Mucosa of descending colon (tissue), 3 donors: Measurements from ENCODE around the gene LMX1A. TPM values are rescaled to one million over a fixed set of nuclear protein-coding genes. Genes with fewer than 3 reads are reported as not detected.

Experiments
- ATAC-seq: fragments of 200-7000 bp; cut with Tn5 transposase; one replicate; pipeline ENCODE4 v1.9.1; 2020; ENCODE audit warnings: mild to moderate bottlenecking, moderate library complexity
- DNase-seq, 3 donors: peaks; one replicate each; pipeline ENCODE4 v3.0.0-alpha.2; 2020
- H3K36me3 ChIP-seq: fragments of 200-600 bp; one replicate; pipeline ENCODE4 v1.8.0; 2021; ENCODE audit warnings: low read depth, mild to moderate bottlenecking
- H3K4me1 ChIP-seq: fragments of 200-600 bp; one replicate; pipeline ENCODE4 v1.8.0; 2021; ENCODE audit warnings: low read depth, mild to moderate bottlenecking
- H3K4me3 ChIP-seq: fragments of 200-600 bp; one replicate; pipeline ENCODE4 v1.8.0; 2021; ENCODE audit warnings: mild to moderate bottlenecking
- H3K9me3 ChIP-seq: fragments of 200-600 bp; one replicate; pipeline ENCODE4 v1.8.0; 2021; ENCODE audit warnings: mild to moderate bottlenecking
- intact Hi-C, 2 donors: fragments of 100-400 bp; cut with DNase I in 1 of 2; cut with micrococcal nuclease in 1 of 2; formaldehyde crosslinking; loops; one replicate each; pipeline versions ENCODE4 v1.11.0 to v1.11.1; 2022; cut with DNase I, micrococcal nuclease
- total RNA-seq, 3 donors: library from RNA; stranded (reverse); fragmentation: NEBNext Ultra II Directional in 2 of 3; extraction: Animal tissue kit (Norgen Biotek cat#: 25700) in 2 of 3; gene quantifications; one replicate each; pipeline versions ENCODE4 v1.2.1 to v1.2.4, GENCODE V29; 2021 to 2023
- TF ChIP-seq, protein P1 (sequence below): fragments of 200-600 bp; IDR thresholded peaks from one replicate; pipeline ENCODE4 v1.8.0; 2022; ENCODE audit warnings: antibody characterized with exemption, mild to moderate bottlenecking
- donor health status: DM: no; HTN: no; CAD: no; lungs with moderate emphysema.
- donor health status: DM: no; HTN: no; CAD: no.
- donor health status: DM: no; HTN: yes; CAD: no.

Gene LMX1A
- total RNA-seq, 3 donors from 2014 or later: 0.31 to 0.84 (median 0.38) TPM

DNA sequence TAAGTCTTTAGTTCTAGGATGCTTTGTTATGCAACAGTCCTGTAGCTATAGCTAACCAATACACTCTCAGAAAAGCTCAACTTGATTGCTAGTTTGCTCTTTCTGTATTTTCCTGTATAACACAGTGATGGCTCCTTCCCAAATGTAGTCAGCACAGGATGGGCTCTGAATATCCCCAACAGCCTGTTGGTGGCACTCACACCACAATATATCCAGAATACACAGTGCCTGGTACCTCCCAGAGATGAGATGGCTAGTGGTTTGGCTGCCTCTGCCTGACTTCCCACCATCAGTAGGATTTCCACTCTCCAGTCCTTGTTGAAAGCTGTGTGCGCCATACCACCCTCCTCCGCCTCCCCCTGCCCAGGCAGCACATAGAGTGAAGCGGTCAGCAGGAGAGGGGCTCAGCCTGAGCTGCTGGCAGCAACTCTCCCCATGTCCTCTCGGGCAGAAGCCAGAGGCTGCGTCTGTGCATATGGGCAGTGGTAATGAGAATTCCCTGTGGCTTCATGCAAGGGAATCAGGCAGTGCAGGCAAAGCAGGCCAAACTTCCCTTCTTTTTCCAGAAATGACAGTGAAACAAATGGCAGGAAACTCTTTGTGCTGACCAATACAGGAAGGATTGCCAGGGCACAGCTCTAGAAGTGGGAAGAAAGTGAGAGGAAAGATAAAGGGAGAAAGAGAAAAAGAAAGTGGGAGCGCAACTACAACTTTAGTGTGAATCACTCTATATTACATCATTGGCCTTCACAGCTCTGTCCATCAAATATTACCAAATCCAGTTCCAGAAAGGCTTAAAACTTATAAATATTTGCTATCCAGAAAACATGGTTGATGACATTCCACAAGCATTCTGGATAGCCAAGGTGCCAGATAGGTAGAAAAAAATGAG is 49.7 kb downstream of the LMX1A start:
- DNase-seq: no peak

DNA sequence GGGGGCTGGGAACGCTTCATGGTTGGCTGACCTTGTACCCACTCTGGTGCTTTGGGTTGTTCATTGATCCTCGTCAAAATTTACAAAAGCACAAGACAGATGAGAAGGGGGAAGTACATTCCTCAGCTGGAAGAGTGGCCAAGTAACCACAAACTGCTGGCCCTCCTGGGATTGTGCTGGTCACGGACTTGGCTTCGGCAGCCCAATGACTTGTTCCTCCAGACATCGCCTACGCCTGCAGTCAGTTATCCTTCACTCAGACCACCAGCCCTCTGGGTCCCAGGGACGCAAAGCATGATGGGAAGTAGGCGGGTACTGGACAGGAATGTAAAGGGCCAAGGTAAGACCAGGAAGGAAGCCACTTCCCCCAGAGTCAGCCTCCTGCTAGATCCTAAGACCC is 53.1 kb downstream of the LMX1A start:
- Histone ChIP-seq H3K36me3 (no peaks in the 10 kb centered on the region), H3K9me3 (no peaks in the 10 kb centered on the region), H3K4me1 (no peaks in the 10 kb centered on the region), H3K4me3 (no peak overlapping the region)
- TF ChIP-seq, protein P1, sequence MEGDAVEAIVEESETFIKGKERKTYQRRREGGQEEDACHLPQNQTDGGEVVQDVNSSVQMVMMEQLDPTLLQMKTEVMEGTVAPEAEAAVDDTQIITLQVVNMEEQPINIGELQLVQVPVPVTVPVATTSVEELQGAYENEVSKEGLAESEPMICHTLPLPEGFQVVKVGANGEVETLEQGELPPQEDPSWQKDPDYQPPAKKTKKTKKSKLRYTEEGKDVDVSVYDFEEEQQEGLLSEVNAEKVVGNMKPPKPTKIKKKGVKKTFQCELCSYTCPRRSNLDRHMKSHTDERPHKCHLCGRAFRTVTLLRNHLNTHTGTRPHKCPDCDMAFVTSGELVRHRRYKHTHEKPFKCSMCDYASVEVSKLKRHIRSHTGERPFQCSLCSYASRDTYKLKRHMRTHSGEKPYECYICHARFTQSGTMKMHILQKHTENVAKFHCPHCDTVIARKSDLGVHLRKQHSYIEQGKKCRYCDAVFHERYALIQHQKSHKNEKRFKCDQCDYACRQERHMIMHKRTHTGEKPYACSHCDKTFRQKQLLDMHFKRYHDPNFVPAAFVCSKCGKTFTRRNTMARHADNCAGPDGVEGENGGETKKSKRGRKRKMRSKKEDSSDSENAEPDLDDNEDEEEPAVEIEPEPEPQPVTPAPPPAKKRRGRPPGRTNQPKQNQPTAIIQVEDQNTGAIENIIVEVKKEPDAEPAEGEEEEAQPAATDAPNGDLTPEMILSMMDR: no peak
- no peak for ATAC-seq
- DNase-seq: no peak
- intact Hi-C loops: no loop called here

More for the DNA sequence above, 49.7 kb downstream of the LMX1A start:
- no peaks in the 10 kb centered on the region for H3K9me3 ChIP-seq
- no peak for ATAC-seq
- intact Hi-C loops: no loop called here
- no peaks in the 10 kb centered on the region for H3K36me3 ChIP-seq
- no peaks in the 10 kb centered on the region for H3K4me1 ChIP-seq
- H3K4me3 ChIP-seq: no peak overlapping the region
- TF ChIP-seq, protein P1: no peak

DNA sequence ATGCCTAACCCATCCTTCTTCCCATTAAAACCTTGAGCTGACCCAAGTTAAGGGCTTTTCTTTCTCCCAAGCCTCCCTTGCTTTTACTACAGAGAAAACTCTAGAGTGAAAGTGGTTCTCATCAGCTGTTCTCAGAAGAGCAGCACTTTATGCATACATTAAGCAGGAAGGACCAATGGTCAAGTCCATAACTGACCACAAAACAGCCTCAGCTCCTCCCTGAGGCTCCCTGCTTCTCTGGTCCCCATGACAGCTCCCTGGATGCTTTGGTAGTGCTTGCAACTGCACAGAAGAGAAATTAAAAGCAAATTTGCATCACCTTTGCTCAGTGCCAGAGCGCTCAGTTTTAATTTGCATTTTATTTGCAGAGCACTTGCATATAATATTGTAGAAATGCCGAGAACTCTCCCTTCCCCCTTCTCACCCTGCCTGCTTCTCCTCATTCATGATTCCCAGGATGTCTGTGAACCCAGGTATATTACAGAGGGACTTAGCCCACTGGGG is 56.1 kb downstream of the LMX1A start:
- intact Hi-C loops: no loop called here
- no peaks in the 10 kb centered on the region for H3K36me3 ChIP-seq
- DNase-seq (no peak), ATAC-seq (no peak)
- no peaks in the 10 kb centered on the region for H3K4me1 ChIP-seq
- no peaks in the 10 kb centered on the region for H3K9me3 ChIP-seq
- TF ChIP-seq, protein P1: no peak
- no peak overlapping the region for H3K4me3 ChIP-seq

DNA sequence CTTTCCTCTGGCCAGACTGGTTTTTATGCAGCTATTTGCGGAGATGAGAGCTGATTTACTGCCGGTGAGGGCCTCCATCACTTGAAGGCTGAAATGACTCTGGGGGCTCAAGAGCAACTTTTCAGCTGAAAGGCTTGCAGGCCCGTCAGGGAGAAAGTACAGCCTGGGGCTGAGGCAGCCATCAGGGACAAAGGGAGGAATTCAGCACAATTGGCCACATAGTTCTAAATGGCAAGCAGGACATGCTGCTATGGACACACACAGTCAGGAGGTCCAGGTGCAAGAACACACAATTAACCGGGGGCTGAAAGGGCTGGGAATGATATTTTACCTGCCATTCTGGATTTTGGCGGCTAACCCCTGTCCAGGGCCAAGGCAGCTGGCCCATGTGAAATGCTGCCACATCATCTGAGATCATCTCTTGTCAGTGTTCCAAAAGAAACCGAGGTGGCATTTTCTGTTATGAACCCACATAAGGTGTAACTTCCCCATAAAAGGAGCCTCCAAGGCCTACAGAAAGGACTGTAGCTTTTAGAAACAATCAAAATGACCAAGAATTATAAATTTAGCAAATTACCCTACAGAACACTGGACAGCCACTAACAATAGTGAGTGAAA is 58.2 kb downstream of the LMX1A start:
- DNase-seq (no peak), ATAC-seq (no peak)
- H3K4me1 ChIP-seq: no peaks in the 10 kb centered on the region
- no peak overlapping the region for H3K4me3 ChIP-seq
- intact Hi-C loops: no loop called here
- no peaks in the 10 kb centered on the region for H3K36me3 ChIP-seq
- TF ChIP-seq, protein P1: no peak
- no peaks in the 10 kb centered on the region for H3K9me3 ChIP-seq

DNA sequence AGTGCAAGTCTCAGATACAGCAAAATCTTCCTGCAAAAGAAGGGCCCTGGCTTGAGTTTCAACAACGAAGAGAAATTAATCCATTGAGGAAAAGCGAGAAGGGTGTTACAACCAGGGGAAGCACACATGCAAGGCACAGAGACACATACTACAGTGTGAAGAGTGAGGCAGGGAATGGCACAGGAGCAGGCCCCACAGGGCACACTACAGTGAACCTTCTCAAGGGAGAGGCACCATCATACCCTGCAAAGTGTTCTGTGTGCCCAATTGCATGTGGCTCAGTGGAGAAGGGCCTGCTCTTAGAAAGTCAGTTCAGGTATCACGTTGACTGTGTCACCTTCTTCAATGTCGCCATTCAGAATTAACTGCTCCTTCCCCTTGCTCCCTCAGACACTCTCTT is 60.3 kb downstream of the LMX1A start:
- intact Hi-C loops: no loop called here
- Histone ChIP-seq H3K4me1 (no peaks in the 10 kb centered on the region), H3K4me3 (no peak overlapping the region), H3K36me3 (no peaks in the 10 kb centered on the region), H3K9me3 (no peaks in the 10 kb centered on the region)
- DNase-seq (no peak), ATAC-seq (no peak)
- TF ChIP-seq, protein P1: no peak
